Osteocyte (in vitro differentiated cells): Measurements from ENCODE around the gene S100A8. TPM values are rescaled to one million over a fixed set of nuclear protein-coding genes. Genes with fewer than 3 reads are reported as not detected.

Experiments
- DNase-seq: peaks from one replicate; pipeline ENCODE4 v3.0.0; 2021; ENCODE audit warnings: mixed read lengths; ENCODE audit not compliant: unreplicated experiment; ENCODE audit errors: extremely low spot score
- H3K27ac Mint-ChIP-seq: one replicate; pipeline ENCODE4 v1.8.0; 2021; ENCODE audit warnings: mild to moderate bottlenecking, mixed read lengths; ENCODE audit not compliant: unreplicated experiment
- H3K27me3 Mint-ChIP-seq: one replicate; pipeline ENCODE4 v1.8.0; 2021; ENCODE audit warnings: mixed read lengths; ENCODE audit not compliant: unreplicated experiment
- H3K36me3 Mint-ChIP-seq: one replicate; pipeline ENCODE4 v1.8.0; 2021; ENCODE audit warnings: mixed read lengths; ENCODE audit not compliant: unreplicated experiment
- H3K4me1 Mint-ChIP-seq: one replicate; pipeline ENCODE4 v1.8.0; 2021; ENCODE audit warnings: mixed read lengths; ENCODE audit not compliant: unreplicated experiment
- H3K4me3 Mint-ChIP-seq: one replicate; pipeline ENCODE4 v1.8.0; 2021; ENCODE audit warnings: mild to moderate bottlenecking, moderate library complexity, mixed read lengths; ENCODE audit not compliant: unreplicated experiment
- H3K9me3 Mint-ChIP-seq: one replicate; pipeline ENCODE4 v1.8.0; 2021; ENCODE audit warnings: mixed read lengths; ENCODE audit not compliant: unreplicated experiment
- long read RNA-seq: library from polyadenylated mRNA; unstranded; transcript quantifications from one replicate; pipeline ENCODE4 v2.0.0, GENCODE V29; 2021
- total RNA-seq: library from RNA; stranded (reverse); gene quantifications from 2 replicates; pipeline ENCODE4 v1.2.1, GENCODE V29; 2021
- TF ChIP-seq, protein P1 (sequence below): fragments of 200-600 bp; sonication (generic); IDR thresholded peaks from 2 replicates; pipeline ENCODE4 v1.5.0; 2021; ENCODE audit warnings: antibody characterized with exemption, mild to moderate bottlenecking, moderate library complexity

Gene S100A8
- not detected in 2 replicates for total RNA-seq
- long read RNA-seq: 0 reads

DNA sequence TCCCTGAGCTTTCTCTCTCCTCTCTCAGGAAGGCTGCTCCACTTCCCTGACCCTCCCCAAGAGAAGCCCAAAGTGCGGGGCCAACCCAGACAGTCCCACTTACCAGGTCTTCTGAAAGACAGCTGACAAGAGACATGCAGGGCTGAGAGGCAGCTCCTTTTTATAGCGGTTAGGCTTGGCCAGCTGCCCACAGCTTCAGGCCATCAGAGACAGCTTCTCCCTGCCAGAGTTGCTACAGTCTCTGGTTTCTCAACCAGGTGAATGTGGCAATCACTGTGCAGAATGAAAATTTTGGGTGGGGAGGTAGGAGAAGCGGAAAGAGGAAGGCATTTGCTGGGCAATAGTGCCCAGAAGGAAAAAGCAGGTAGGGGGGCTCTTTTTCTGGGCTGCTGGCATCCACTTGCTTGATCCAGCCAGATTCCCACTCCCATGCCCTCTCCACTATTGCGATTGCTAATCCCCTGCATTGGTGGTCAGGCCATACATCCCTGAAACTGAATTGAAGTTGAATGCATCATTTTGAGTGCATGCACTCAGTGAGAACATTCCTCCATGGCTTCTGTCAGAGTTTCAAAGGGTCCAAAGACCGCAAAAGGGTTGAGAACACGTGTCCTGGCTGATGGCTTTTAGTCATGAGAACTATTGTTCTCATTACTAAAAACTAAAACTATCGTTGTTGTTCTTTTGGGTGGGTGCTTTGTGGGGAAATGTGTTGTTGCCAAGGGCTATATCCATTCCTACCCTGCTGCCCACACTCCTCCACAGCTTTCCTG lies at the start of gene S100A8:
Gene S100A8, minus strand, starts transcription at position 136 of the 773 bp plus-strand sequence. CDS start 538 bp downstream, outside the sequence.
- TF ChIP-seq, protein P1, sequence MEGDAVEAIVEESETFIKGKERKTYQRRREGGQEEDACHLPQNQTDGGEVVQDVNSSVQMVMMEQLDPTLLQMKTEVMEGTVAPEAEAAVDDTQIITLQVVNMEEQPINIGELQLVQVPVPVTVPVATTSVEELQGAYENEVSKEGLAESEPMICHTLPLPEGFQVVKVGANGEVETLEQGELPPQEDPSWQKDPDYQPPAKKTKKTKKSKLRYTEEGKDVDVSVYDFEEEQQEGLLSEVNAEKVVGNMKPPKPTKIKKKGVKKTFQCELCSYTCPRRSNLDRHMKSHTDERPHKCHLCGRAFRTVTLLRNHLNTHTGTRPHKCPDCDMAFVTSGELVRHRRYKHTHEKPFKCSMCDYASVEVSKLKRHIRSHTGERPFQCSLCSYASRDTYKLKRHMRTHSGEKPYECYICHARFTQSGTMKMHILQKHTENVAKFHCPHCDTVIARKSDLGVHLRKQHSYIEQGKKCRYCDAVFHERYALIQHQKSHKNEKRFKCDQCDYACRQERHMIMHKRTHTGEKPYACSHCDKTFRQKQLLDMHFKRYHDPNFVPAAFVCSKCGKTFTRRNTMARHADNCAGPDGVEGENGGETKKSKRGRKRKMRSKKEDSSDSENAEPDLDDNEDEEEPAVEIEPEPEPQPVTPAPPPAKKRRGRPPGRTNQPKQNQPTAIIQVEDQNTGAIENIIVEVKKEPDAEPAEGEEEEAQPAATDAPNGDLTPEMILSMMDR: no peak
- no peaks in the 10 kb centered on the region for H3K4me1 Mint-ChIP-seq
- H3K9me3 Mint-ChIP-seq: no peaks in the 10 kb centered on the region
- no peak within 1 kb of the TSS for H3K4me3 Mint-ChIP-seq
- H3K27me3 Mint-ChIP-seq: peaks cover 2% of the 10 kb centered on the region
- H3K36me3 Mint-ChIP-seq: no peaks in the 10 kb centered on the region
- H3K27ac Mint-ChIP-seq: no peak within 1 kb of the TSS
- DNase-seq: peak; percentile 71

DNA sequence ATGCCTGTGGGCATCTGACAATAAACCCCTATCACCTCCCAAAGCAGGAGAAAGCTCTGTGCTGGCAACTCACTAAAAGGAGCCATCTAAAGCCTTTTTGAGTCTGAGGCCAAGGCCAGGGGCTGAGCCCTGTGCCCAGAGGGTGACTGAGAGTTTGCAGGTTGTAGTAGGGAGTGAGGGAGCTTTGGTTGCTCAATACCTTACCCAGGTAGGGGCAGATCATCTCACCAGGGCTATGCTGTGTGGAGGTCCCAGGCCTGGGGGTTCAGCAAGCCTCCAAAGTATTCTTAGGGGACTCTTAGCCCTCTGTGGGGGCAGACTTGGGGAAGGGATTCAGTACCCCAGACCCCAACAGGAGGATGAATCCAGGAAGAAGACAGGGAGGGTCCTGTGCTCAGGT lies 48.4 kb upstream of the S100A8 start:
- Mint-ChIP-seq H3K27ac (no peak overlapping the region), H3K4me3 (no peak overlapping the region), H3K9me3 (no peaks in the 10 kb centered on the region), H3K36me3 (no peaks in the 10 kb centered on the region), H3K4me1 (no peaks in the 10 kb centered on the region), H3K27me3 (peaks cover 6% of the 10 kb centered on the region)
- peak; percentile 78 for DNase-seq
- TF ChIP-seq, protein P1: no peak

DNA sequence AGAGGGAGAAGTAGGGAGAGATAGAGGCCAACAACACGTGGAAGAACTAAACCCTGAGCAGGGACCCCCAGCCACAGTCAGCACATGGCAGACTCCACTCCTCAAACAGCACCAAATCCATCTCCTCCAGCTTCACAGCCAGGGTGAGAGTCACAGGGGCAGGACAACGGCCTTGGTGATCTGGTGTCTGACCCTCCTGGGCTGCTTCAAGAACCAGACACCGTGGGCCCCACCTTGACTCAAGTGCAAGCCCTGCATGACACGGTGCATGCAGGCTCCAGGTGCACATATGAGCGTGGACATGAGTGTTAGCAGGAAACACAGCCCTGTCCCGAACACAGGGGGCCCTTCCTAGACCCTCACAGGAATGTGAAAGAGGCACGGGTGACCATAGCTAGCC lies 47.7 kb upstream of the S100A8 start:
- TF ChIP-seq, protein P1: no peak

DNA sequence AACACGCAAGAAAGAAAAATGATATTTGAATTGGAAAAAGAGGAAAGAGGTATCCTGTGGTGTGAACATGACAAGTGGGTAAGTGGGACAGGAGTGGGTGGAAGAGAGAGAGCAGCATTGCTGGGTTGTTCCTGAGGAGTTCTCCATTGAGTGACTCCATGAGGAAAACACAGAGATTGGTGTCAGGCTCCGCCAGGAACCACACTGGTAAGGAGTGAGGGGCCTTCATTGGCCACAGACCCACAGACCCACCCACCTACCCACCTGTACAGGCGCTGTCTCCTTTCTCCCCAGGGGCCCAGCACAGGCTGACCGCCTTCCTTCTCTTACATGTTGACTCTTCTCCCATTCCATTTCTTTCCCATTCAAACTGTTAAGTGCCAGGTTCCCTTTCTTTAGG lies 46.4 kb upstream of the S100A8 start:
- Mint-ChIP-seq H3K4me3 (no peak overlapping the region), H3K9me3 (no peaks in the 10 kb centered on the region), H3K27ac (no peak overlapping the region), H3K4me1 (no peaks in the 10 kb centered on the region), H3K36me3 (no peaks in the 10 kb centered on the region), H3K27me3 (peaks cover 6% of the 10 kb centered on the region)
- TF ChIP-seq, protein P1: no peak
- no peak for DNase-seq

More for the DNA sequence above, 47.7 kb upstream of the S100A8 start:
- H3K9me3 Mint-ChIP-seq: no peaks in the 10 kb centered on the region
- DNase-seq: peak; percentile 68
- no peaks in the 10 kb centered on the region for H3K4me1 Mint-ChIP-seq
- H3K27ac Mint-ChIP-seq: no peak overlapping the region
- no peak overlapping the region for H3K4me3 Mint-ChIP-seq
- H3K36me3 Mint-ChIP-seq: no peaks in the 10 kb centered on the region
- H3K27me3 Mint-ChIP-seq: peaks cover 6% of the 10 kb centered on the region

DNA sequence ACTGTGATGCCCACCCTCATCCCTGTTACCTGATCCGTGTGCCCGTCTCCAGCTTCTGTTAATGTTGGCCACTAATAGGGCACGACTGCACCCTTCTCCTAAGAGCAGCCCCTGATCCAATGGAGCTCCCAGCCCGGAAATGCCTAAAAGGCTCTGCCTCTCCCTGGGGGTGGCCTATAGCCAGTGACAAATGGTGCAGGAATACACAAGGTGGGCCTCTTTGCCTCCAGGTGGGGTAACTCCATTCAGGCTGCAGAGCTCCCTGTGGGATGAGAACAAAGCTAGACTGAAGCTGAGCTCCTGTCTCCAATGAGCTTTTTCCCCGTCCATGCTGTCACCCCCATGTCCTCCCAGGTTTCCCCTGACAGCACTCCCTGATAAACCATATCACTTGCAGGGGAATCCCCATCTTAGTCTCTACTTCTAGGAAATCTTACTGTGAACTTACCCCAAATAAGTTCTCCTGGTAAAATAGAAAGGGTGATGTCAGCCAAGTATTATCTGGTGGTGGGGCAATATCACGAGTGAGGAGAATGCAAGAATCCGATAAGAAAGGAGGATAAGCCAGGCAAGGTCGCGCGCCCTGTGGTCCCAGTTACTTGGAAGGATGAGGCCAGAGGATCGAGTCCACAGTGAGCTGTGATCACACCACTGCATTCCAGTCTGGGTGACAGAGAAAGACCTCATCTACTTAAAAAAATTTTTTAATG lies 44.0 kb upstream of the S100A8 start:
- DNase-seq: no peak
- no peaks in the 10 kb centered on the region for H3K4me1 Mint-ChIP-seq
- no peak overlapping the region for H3K27ac Mint-ChIP-seq
- no peak overlapping the region for H3K4me3 Mint-ChIP-seq
- no peaks in the 10 kb centered on the region for H3K36me3 Mint-ChIP-seq
- no peaks in the 10 kb centered on the region for H3K9me3 Mint-ChIP-seq
- TF ChIP-seq, protein P1: no peak
- H3K27me3 Mint-ChIP-seq: peaks cover 6% of the 10 kb centered on the region
